ENCODE data around the gene RASL11A. TPM values are rescaled to one million over a fixed set of nuclear protein-coding genes. Genes with fewer than 3 reads are reported as not detected.

Gene RASL11A
- total RNA-seq, 1 experiment from 2014 or later = 2.7 TPM

- Histone ChIP-seq H2BK12ac (ENCODE audit: insufficient read length, low read depth, low read length) (no peak overlapping the region), H3K9me3 (ENCODE audit: control insufficient read depth, low read depth, low read length) (no peaks in the 10 kb centered on the region), H2AK5ac (ENCODE audit: insufficient read length, low read length) (no peak overlapping the region), H4K20me1 (ENCODE audit: control insufficient read depth, insufficient read depth, insufficient read length) (no peaks in the 10 kb centered on the region), H4K91ac (ENCODE audit: insufficient read length, low read depth, low read length) (no peak overlapping the region), H4K5ac (ENCODE audit: insufficient read length, low read depth, low read length) (peak overlapping the region; percentile 50), H3K27me3 (ENCODE audit: insufficient read depth, low read length) (no peaks in the 10 kb centered on the region), H3K4ac (ENCODE audit: low read depth, low read length) (no peak overlapping the region), H3K23me2 (ENCODE audit: insufficient read length, low read depth, low read length, poor library complexity, severe bottlenecking) (peaks cover 3% of the 10 kb centered on the region), H3K14ac (ENCODE audit: insufficient read depth, low read length) (no peak overlapping the region), H2AFZ (ENCODE audit: low read length) (no peak overlapping the region), H3K4me2 (ENCODE audit: insufficient read depth, insufficient read length, low read length) (no peak overlapping the region), H2BK120ac (ENCODE audit: low read depth, low read length, poor library complexity, severe bottlenecking) (no peak overlapping the region), H2BK5ac (ENCODE audit: insufficient read length, low read length) (no peak overlapping the region), H3K4me1 (ENCODE audit: insufficient read depth, low read length) (peaks cover 6% of the 10 kb centered on the region; the same call in 1 of the 2 replicates), H3K9ac (ENCODE audit: extremely low read depth, insufficient read length, low read length) (no peak overlapping the region), H2BK20ac (ENCODE audit: low read depth, low read length, poor library complexity, severe bottlenecking) (no peak overlapping the region), H3K79me1 (ENCODE audit: insufficient read depth, low read depth, low read length, poor library complexity, severe bottlenecking) (no peaks in the 10 kb centered on the region), H3K56ac (ENCODE audit: insufficient read length, low read depth, low read length) (no peak overlapping the region), H2BK15ac (ENCODE audit: low read depth, low read length) (no peak overlapping the region), H3K23ac (ENCODE audit: insufficient read length, low read depth, low read length) (no peak overlapping the region), H3T11ph (ENCODE audit: low read length) (no peak overlapping the region), H4K8ac (replicated peaks; ENCODE audit: insufficient read length, low read depth, low read length) (no peak overlapping the region), H3K79me2 (ENCODE audit: insufficient read depth, low read length) (peaks cover 9% of the 10 kb centered on the region; the same call in 1 of the 2 replicates), H3K27ac (ENCODE audit: insufficient read length, low read depth, low read length) (peak overlapping the region; percentile 65), H3K18ac (ENCODE audit: insufficient read length, low read depth, low read length) (no peak overlapping the region)
- peak overlapping the region in 2 of 3 experiments; percentile 70 to 88; a peak in 5 of 7 replicates for H3K27ac Mint-ChIP-seq
- H3K36me3 Mint-ChIP-seq (ENCODE audit: insufficient read depth in 1 of 3, low read depth in 3 of 3) = peaks cover 40 to 70% (median 51%) of the 10 kb centered on the region in 3 experiments
- H3K27me3 Mint-ChIP-seq (ENCODE audit: low read depth) = no peaks in the 10 kb centered on the region; the same call in 1 of the 2 replicates
- no peak overlapping the region for H3K4me3 Mint-ChIP-seq
- no peak for TF ChIP-seq CTCF (conservative IDR thresholded peaks at IDR 0.05)
- H3K9me3 Mint-ChIP-seq = no peaks in the 10 kb centered on the region
- no CpG with 5 or more reads among the region's 11 CpGs for WGBS (ENCODE audit: extremely low coverage, insufficient read length, low lambda C conversion rate)
- DNase-seq = no peak
- peaks cover 34 to 40% of the 10 kb centered on the region in 2 experiments for H3K4me1 Mint-ChIP-seq
Observed at GRCh38 chr13:27257648-27258253, 12.9 kb upstream of the RASL11A start.

Data from H9 (cell line).